ENCODE measurements around the gene CLK2. TPM values are rescaled to one million over a fixed set of nuclear protein-coding genes. Genes with fewer than 3 reads are reported as not detected.

Gene CLK2
- total RNA-seq, 4 donors from 2014 or later: 21.9 to 35.1 (median 25.6) TPM

DNA sequence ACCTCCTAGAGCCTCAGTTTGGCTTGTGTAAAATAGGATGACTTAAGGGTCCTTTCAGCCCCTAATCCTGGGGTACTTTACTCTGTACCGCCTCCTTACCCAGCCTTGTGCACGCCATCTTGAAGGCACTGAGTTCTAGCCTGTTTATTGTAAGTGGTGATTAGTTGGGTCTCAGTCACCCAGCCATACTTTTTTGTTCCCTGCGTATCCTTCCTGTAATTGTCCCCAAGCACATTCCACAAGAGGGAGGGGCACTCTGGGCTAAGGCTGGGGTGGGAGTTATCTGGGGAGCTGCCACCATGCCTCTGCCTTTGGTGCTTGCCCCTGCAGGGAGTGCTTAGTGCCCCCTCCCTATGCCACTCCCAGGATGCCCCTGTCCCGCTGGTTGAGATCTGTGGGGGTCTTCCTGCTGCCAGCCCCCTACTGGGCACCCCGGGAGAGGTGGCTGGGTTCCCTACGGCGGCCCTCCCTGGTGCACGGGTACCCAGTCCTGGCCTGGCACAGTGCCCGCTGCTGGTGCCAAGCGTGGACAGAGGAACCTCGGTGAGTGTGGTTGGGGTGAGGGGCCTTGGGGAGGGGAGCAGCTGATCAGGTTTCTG is 36.2 kb upstream of the CLK2 start:
- Histone ChIP-seq H3K4me3 (peak overlapping the region; percentile 88 to 96 (median 94)), H3K4me1 (peaks cover 8 to 34% (median 21%) of the 10 kb centered on the region in 3 donors), H3K36me3 (peaks cover 0 to 43% (median 7%) of the 10 kb centered on the region in 3 donors), H3K27me3 (no peaks in the 10 kb centered on the region), H3K27ac (peak overlapping the region; percentile 94 to 97 (median 94)), H3K9me3 (no peaks in the 10 kb centered on the region)
- DNase-seq: no peak
- intact Hi-C loops (cut with DNase I): no loop called here
- no peak for TF ChIP-seq CTCF (IDR thresholded peaks at IDR 0.05)
- no peak for TF ChIP-seq POLR2A (IDR thresholded peaks at IDR 0.05)
- 0% methylated on average over 5 to 7 of the region's 11 CpGs for WGBS, 2 donors

- H3K36me3 ChIP-seq: peaks cover 0 to 35% (median 5%) of the 10 kb centered on the region in 3 donors
- H3K4me1 ChIP-seq: peaks cover 8 to 34% (median 21%) of the 10 kb centered on the region in 3 donors
- TF ChIP-seq POLR2A (IDR thresholded peaks at IDR 0.05): peak in 3 of 4 donors; percentile 32 to 69 (median 63)
- peak in 4 of 6 experiments; percentile 6 to 53 (median 34) for TF ChIP-seq CTCF (IDR thresholded peaks at IDR 0.05)
- WGBS, 2 donors: 0 to 1% methylated on average over 32 to 33 of the region's 51 CpGs
- H3K27me3 ChIP-seq: no peaks in the 10 kb centered on the region
- no peaks in the 10 kb centered on the region for H3K9me3 ChIP-seq
- H3K27ac ChIP-seq: peak within 1 kb of the TSS; percentile 94 to 97 (median 94)
- DNase-seq: peak; percentile 94
- H3K4me3 ChIP-seq: peak within 1 kb of the TSS; percentile 88 to 96 (median 94)
- intact Hi-C loops (cut with DNase I): no loop called here
These were observed 35.5 kb upstream of the CLK2 start, which contains the start of gene FDPS for GRCh38 chr1:155308493-155309422. FDPS (plus strand) TSS chr1:155308866; CDS start chr1:155309790, 924 bp downstream.

DNA sequence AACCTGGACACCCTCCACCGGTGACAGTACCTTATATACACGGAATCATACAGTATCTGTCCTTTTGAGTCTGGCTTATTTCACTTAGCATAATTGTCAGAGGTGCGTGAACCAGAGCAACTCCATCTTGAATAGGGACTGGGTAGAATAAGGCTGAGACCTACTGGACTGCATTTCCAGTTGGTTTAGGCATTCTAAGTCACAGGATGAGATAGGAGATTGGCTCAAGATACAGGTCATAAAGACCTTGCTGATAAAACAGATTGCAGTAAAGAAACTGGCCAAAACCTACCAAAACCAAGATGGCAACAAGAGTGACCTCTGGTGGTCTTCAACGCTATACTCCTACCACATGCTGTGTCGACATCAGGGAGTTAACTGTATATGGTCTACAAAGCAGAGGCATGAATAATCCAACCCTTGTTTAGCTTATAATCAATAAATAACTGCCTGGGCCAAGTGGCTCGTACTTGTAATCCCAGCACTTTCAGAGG is 34.0 kb upstream of the CLK2 start:
- DNase-seq: no peak
- 36 to 47% methylated on average over 5 of the region's 6 CpGs for WGBS, 2 donors
- Histone ChIP-seq H3K27ac (peak overlapping the region in 1 of 4 donors; percentile 97), H3K9me3 (no peaks in the 10 kb centered on the region), H3K27me3 (no peaks in the 10 kb centered on the region), H3K4me3 (no peak overlapping the region), H3K36me3 (peaks cover 0 to 21% (median 1%) of the 10 kb centered on the region in 3 donors), H3K4me1 (peaks cover 8 to 34% (median 21%) of the 10 kb centered on the region in 3 donors)
- intact Hi-C loops (cut with DNase I): no loop called here
- peak in 2 of 6 experiments; percentile 21 to 25 for TF ChIP-seq CTCF (IDR thresholded peaks at IDR 0.05)
- no peak for TF ChIP-seq POLR2A (IDR thresholded peaks at IDR 0.05)

DNA sequence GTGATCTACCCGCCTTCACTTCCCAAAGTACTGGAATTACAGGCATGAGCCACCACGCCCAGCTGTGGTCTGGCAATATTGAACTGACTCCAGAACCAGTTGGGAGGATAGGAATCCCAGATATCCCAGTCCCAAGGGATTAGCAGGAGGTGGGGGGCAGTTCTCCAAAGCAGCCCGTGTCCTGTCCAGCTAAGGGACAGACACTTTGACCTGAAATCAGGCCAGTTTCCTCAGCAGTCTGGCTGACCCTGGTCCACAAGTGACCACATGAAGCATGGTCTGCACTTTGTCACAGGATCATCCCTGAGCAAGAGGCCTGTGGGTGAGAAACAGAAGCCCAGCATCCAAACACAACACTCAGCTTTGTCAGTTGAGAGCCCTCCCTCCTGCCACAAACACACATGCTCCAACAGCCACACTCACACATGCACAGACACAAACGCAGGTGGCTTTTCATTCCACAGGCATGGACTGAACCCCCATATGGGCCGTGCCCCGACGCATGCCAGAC is 32.6 kb upstream of the CLK2 start:
- DNase-seq: no peak
- TF ChIP-seq POLR2A (IDR thresholded peaks at IDR 0.05) (no peak), CTCF (IDR thresholded peaks at IDR 0.05) (no peak)
- 42 to 58% methylated on average over 4 to 6 of the region's 7 CpGs for WGBS, 2 donors
- intact Hi-C loops (cut with DNase I): no loop called here
- Histone ChIP-seq H3K9me3 (no peaks in the 10 kb centered on the region), H3K27me3 (no peaks in the 10 kb centered on the region), H3K27ac (no peak overlapping the region), H3K4me1 (peaks cover 8 to 28% (median 18%) of the 10 kb centered on the region in 3 donors), H3K4me3 (no peak overlapping the region), H3K36me3 (peaks cover 0 to 7% (median 0%) of the 10 kb centered on the region in 3 donors)
